ENCODE data around the gene ITPR2. TPM values are rescaled to one million over a fixed set of nuclear protein-coding genes. Genes with fewer than 3 reads are reported as not detected.

ITPR2 gene
- total and polyA plus RNA-seq, 2 of the 8 experiments (the other 6 are each of a cell fraction or from before 2014, with no cell fraction given), result 4.1 to 48.3 TPM

GRCh38 chr12:26847431-26847830, 14.4 kb upstream of the ITPR2 start:
- Histone ChIP-seq H3K79me2 (ENCODE audit: control insufficient read depth in 1 of 2, insufficient read depth in 2 of 2, low read length in 2 of 2) (no peaks in the 10 kb centered on the region), H4K5ac (ENCODE audit: insufficient read length, low read depth, low read length) (no peak overlapping the region), H3K14ac (ENCODE audit: insufficient read length) (no peak overlapping the region), H3K36me3 (ENCODE audit: control insufficient read depth in 2 of 4, insufficient read depth in 4 of 4, low read length in 3 of 4) (no peaks in the 10 kb centered on the region), H3K9me3 (ENCODE audit: insufficient read depth in 2 of 2, low read depth in 1 of 2, low read length in 1 of 2) (no peaks in the 10 kb centered on the region), H3K23me2 (ENCODE audit: low read depth, low read length) (no peaks in the 10 kb centered on the region), H3K4me3 (ENCODE audit: extremely low read depth in 1 of 4, insufficient read depth in 2 of 4, low read depth in 3 of 4, low read length in 4 of 4) (no peak overlapping the region), H2BK12ac (ENCODE audit: low read depth, low read length) (no peak overlapping the region), H2AK5ac (ENCODE audit: low read depth, low read length) (no peak overlapping the region), H4K8ac (ENCODE audit: extremely low read depth, insufficient read depth, low read length) (no peak overlapping the region), H3K4me1 (replicated peaks in 1 of 4; ENCODE audit: control insufficient read depth in 3 of 4, insufficient read depth in 4 of 4, low read length in 3 of 4) (no peaks in the 10 kb centered on the region), H3K27me3 (replicated peaks in 1 of 4; ENCODE audit: control insufficient read depth in 3 of 4, extremely low read depth in 1 of 4, insufficient read depth in 3 of 4, low read length in 3 of 4) (no peaks in the 10 kb centered on the region), H2BK20ac (ENCODE audit: low read length) (no peak overlapping the region), H2BK5ac (ENCODE audit: low read depth, low read length) (no peak overlapping the region), H2BK120ac (replicated peaks; ENCODE audit: low read depth, low read length) (no peak overlapping the region), H3K4me2 (ENCODE audit: insufficient read depth in 1 of 2, low read depth in 2 of 2, low read length in 2 of 2) (no peak overlapping the region), H3K4ac (replicated peaks; ENCODE audit: insufficient read length, low read depth, low read length) (no peak overlapping the region), H3K56ac (replicated peaks; ENCODE audit: insufficient read length, low read depth, low read length) (no peak overlapping the region), H4K20me1 (replicated peaks in 1 of 2; ENCODE audit: control insufficient read depth in 1 of 2, insufficient read depth in 2 of 2, low read length in 2 of 2) (no peaks in the 10 kb centered on the region), H3K27ac (ENCODE audit: low read depth, low read length) (no peak overlapping the region), H2AFZ (ENCODE audit: low read length) (0 out of 2 replicates have a peak overlapping the region, but pooled peaks have one; percentile 0), H3K18ac (ENCODE audit: extremely low read depth, low read length) (no peak overlapping the region), H3K9ac (replicated peaks in 1 of 4; ENCODE audit: extremely low read depth in 1 of 4, low read depth in 3 of 4, low read length in 3 of 4) (no peak overlapping the region), H2BK15ac (ENCODE audit: low read length) (no peak overlapping the region), H4K91ac (replicated peaks; ENCODE audit: insufficient read length, low read length) (no peak overlapping the region), H3K79me1 (ENCODE audit: low read depth, low read length) (no peaks in the 10 kb centered on the region), H3K23ac (ENCODE audit: insufficient read length) (no peak overlapping the region)
- ChIA-PET CTCF (ENCODE audit: partially characterized antibody) (interaction anchor here (0.8 to 1.9 kb wide), 7 partner anchors 9 to 71 kb away, joined by 3 to 7 read pairs (median 4); partner anchors contain the start of gene ITPR2), POLR2A (ENCODE audit: partially characterized antibody) (no interaction called here)
- no peak for DNase-seq (ENCODE audit: low read depth in 1 of 2, low spot score in 2 of 2)
- whole genome bisulfite sequencing, 2 experiments (ENCODE audit: extremely low coverage in 1 of 2, insufficient coverage in 1 of 2, insufficient read length in 1 of 2, insufficient replicate concordance in 2 of 2, low coverage in 1 of 2, low lambda C conversion rate in 2 of 2, missing lambda C conversion rate in 1 of 2), result 96% methylated on average over 5 of the region's 5 CpGs; no CpG with 5 or more reads in 1 of the 2 experiments
- FAIRE-seq, result no peak
- TF ChIP-seq RBBP5 (IDR thresholded peaks at IDR 0.05; ENCODE audit: borderline replicate concordance, low read depth, low read length) (no peak), GABPA (IDR thresholded peaks at IDR 0.05; ENCODE audit: borderline replicate concordance, insufficient read depth, low read length) (no peak), TCF12 (IDR thresholded peaks at IDR 0.05; ENCODE audit: low read depth, low read length) (no peak), MAX (IDR thresholded peaks at IDR 0.05) (no peak), CBX5 (IDR thresholded peaks at IDR 0.05; ENCODE audit: low read depth, low read length) (no peak), E2F6 (IDR thresholded peaks at IDR 0.05) (no peak), SP4 (IDR thresholded peaks at IDR 0.05; ENCODE audit: low read length) (no peak), SIRT6 (IDR thresholded peaks at IDR 0.05; ENCODE audit: low read length) (no peak), EZH2 (IDR thresholded peaks at IDR 0.05; ENCODE audit: low read depth, low read length, severe bottlenecking) (no peak), NRF1 (IDR thresholded peaks at IDR 0.05; ENCODE audit: low read depth, low read length) (no peak)
- TF ChIP-seq, protein P1, sequence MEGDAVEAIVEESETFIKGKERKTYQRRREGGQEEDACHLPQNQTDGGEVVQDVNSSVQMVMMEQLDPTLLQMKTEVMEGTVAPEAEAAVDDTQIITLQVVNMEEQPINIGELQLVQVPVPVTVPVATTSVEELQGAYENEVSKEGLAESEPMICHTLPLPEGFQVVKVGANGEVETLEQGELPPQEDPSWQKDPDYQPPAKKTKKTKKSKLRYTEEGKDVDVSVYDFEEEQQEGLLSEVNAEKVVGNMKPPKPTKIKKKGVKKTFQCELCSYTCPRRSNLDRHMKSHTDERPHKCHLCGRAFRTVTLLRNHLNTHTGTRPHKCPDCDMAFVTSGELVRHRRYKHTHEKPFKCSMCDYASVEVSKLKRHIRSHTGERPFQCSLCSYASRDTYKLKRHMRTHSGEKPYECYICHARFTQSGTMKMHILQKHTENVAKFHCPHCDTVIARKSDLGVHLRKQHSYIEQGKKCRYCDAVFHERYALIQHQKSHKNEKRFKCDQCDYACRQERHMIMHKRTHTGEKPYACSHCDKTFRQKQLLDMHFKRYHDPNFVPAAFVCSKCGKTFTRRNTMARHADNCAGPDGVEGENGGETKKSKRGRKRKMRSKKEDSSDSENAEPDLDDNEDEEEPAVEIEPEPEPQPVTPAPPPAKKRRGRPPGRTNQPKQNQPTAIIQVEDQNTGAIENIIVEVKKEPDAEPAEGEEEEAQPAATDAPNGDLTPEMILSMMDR (IDR thresholded peaks at IDR 0.05; ENCODE audit: control extremely low read depth in 1 of 3, insufficient read depth in 1 of 3, low read depth in 1 of 3, low read length in 3 of 3), result no peak
